HG03064 (cell line): ENCODE measurements around the gene TRNP1.
"Not testable (repeated sequence)": the region's sequence is repeated elsewhere in the genome, so short reads cannot be mapped to it uniquely, and the experiment has no call there.

Experiments used
- ATAC-seq: cut with Tn5 transposase; IDR thresholded peaks from one replicate; pipeline ENCODE4 v1.9.1; 2021; ENCODE audit warnings: low read depth; ENCODE audit not compliant: unreplicated experiment

Gene TRNP1

DNA sequence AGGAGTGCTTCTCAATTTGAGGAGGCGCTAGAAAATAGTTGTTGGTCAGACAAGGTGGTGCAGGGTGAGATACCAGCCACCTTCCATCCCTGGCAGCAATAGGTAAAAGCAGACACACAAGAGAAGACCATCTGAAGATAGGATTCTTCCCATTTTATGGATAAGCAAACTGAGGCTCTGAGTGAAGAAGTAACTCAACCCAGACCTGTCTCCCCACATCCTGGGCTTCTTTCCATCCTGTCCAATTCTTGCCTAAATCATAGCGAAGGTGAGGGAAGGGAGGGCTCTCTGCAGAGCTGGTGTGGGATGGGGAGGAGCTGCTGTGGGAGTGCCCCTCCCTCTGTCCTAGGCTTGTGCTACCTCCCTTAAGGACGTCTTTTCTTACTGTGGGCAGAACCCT lies 21.9 kb upstream of the TRNP1 start:
- ATAC-seq: no peak

DNA sequence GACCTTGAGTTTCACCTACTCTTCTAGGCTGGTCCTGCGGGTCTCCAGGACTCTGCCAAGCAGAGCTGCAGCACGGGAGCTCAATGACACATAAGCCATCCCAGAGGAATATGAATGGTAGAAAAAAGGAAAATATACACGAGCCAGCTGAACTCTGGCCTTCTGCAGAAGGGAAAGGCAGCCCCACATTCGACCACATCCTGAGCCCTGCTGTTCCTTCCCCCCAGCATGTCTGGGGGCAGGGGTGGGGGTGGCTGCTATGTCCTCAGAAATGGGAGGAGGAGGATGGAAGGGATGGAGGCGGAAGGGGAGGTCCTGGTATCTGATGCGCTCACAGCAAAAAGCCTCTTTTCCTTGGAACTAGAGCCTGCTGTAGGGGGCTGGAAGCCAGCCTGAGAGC lies 21.1 kb upstream of the TRNP1 start:
- ATAC-seq: no peak

GRCh38 chr1:26972821-26973220 lies 20.7 kb upstream of the TRNP1 start:
- no peak for ATAC-seq

DNA sequence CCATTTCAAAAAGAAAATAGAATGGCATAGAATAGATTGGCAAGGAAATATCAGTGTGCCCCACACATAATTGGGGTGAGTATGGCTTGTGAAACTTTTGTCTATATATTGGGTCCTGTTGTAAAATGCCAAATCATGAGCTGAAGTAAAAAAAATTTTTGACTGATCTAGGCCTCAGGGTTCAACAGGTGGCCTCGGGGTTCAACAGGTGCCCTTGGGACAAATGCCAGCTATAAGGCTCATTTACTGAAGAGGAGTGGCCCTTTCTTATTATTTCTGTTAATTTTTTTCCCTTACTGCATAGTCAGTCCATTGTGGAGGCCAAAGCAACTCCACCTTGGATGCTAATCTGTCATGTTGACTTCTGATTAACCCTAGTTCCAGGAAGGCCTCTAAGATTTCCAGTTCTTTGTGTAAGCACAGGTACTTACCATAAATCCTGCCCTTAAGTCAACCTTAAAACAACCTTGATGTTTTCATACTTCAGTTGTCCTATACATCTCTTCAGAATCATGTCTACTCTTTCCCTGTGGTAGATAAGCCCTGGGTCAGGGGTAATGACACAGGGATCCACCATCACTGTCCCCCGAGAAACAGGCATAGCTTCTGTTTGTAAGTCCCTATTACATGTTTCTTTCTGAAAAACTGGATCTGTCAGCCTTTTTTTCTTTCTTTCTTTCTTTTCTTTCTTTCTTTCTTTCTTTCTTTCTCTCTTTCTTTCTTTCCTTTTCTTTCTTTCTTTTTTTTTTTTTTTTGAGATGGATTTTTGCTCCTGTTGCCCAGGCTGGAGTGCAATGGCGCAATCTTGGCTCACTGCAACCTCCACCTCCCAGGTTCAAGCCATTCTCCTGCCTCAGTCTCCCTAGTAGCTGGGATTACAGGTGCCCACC lies 16.6 kb upstream of the TRNP1 start:
- ATAC-seq: no peak

DNA sequence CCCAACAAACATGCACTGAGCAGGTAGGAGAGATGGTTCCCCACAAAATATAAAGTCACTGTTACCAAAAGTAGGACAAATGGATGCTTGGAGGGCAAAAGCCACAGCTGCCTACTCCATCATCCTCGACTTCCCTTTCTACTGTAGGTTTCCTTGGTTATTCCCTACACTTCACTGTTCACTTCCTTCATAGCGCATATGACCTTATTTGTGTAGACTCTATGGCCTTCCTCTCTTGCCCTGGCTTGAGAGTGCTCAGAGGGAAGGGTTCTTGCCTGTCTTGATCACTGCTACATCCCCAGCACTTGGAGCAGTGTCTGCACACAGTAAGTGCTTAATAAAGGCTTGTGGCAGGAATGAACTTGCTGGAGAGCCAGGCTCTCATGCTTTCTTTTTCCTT lies 14.6 kb upstream of the TRNP1 start:
- ATAC-seq: no peak

DNA sequence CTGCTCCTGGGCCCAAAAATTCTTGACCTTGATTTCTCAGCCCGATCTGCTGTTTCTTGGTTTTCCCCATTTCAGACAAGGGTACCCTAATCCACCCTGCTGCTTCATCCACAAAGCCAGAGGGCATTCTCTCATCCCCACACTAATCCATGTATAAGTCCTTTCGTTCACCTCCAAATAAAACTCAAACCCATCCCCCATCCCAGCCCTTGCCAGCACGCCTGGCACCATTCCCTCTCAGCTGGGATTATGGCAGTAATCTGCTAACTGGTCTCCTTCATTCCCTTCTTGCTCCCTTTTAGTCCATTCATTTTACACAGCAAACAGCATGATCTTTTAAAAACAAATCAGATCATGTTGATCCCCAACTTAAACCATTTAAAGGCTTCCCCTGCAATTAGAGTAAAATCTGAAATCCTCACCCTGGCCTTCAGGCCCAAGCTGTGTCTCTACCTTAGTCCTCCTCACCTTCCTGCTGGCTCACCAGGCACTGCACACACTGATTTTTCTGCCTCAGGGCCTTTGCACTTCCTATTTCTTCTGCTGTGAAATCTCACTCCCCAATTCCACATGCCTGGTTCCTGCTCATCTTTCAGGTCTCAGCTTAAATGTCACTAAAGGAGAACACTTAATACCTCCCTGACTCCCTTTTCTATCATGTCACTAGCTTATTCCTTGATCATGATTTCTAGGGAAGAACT lies 12.2 kb upstream of the TRNP1 start:
- ATAC-seq: no peak

GRCh38 chr1:26983863-26984262 lies 9.6 kb upstream of the TRNP1 start:
- no peak for ATAC-seq

GRCh38 chr1:26984291-26984690 lies 9.2 kb upstream of the TRNP1 start:
- no peak for ATAC-seq

DNA sequence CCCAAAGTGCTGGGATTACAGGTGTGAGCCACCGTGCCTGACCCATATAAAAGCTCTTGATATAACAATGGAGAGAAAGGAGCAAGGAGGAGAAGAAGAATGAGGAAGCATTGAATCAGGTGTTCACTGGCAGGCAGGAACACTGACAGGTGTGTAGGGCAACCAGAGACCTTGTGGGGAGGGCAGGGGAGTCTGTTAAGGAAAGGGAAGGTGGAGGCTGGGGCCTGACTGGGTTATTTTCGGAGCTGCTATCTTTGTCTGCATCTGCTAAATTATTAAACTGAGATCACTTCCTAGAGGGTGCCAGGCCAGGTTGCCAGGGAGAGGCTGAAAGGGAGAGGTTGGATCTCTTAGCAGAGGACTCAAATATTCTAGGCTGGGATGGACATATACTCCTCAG lies 6.8 kb upstream of the TRNP1 start:
- no peak for ATAC-seq

- not testable (repeated sequence) for ATAC-seq
These were observed 3.9 kb upstream of the TRNP1 start for GRCh38 chr1:26989403-26990109.

DNA sequence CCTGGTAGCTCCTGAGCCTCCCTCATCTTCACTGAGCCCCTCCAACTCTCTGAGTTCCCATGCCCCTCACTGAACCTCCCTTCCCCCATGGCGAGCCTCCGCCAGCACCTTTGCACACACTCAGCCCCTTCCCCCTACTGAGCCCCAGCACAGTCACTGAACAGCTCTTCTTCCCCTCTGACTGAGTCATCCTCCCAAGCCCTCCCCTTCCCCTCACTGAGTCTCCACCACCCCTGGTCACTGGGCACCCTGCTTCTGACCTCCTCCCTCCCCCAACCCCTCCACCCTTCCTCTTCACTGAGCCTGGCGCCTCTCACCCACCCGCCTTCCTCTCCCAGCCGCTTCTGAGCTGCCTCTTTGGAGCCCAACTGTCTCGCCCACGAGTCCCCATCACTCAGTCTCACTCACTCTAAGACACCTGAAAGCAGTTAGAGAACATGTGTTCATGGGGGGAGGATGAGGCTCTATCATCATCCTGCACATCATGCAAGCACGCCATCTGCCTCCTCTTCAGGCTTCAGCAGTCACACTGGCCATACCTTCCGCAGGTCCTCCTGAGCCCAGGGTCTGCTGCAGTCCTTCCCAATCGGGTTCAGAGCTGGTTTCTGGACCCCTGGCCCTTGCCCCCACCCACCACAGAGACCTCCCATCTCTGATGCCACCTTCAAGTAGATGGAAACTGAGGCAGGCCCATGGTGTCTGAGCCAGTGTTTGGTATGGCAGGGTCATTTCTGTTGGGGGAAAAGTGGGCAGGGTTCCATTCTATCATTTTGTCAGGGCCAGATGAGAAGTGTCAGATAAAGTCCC lies 2.0 kb upstream of the TRNP1 start:
- ATAC-seq: no peak

- ATAC-seq: no peak
These were observed 711 bp downstream of the TRNP1 start for GRCh38 chr1:26994020-26994786.

GRCh38 chr1:26994787-26995517 lies 1.5 kb downstream of the TRNP1 start:
- no peak for ATAC-seq

DNA sequence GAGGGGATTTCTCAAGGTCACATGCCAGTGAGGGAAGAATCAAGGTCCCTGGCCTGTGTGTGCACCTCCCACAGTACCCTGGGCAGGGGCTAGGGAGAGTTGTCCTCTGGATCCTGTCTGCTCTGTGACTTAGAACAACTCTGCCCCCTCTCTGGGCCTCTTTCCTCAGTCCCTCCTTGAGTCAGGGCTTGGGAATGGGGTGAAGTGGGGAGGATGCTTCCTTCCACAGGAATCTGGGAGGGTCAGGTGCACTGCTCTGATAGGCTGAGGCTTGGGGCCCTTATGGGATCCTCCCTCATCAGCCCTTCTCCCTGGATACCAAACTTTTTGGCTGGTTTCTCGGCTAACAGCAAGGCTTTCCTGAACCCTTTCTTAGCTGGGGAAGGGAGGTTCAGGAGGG lies 2.5 kb downstream of the TRNP1 start:
- ATAC-seq: no peak

GRCh38 chr1:26996665-26997064 lies 3.2 kb downstream of the TRNP1 start:
- ATAC-seq: no peak

DNA sequence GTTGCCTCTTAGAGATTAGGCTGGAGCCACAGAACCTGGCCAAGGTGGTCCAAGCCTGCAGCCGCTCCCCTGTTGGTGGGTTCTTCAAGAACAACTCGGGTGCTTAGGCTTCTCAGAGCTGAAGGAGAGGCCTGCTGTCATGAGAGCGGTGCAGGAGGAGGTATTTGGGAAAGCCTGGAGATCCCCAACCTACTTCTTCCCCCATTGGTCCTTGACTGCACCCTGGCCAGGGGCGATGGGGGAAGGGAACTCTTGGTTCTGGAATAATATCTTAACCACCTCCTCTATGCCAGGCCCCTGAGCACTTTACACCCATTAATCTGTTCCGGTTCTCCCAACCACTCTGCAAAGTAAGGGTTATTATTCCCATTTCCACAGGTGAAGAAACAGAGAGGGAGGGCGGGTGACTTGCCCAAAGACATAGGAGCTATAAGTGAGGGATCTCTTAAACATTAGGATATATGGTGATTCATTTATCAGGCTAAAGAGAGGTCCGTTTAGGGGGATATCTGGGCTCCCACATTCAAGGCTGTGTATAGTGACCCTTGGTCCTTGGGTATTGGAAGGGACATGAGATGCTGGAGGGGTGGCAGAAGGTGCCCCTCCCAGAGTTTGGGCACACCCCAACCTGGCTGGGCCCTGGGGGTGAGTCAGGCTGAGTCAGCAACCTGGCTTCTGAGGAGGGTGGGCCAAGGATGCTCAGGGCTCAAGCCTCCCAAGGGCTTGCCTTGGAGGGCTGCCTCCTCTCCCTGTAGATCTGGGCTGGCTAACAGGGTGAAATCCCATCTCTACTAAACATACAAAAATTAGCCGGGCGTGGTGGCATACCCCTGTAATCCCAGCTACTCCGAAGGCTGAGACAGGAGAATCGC lies 5.2 kb downstream of the TRNP1 start:
- ATAC-seq: no peak

DNA sequence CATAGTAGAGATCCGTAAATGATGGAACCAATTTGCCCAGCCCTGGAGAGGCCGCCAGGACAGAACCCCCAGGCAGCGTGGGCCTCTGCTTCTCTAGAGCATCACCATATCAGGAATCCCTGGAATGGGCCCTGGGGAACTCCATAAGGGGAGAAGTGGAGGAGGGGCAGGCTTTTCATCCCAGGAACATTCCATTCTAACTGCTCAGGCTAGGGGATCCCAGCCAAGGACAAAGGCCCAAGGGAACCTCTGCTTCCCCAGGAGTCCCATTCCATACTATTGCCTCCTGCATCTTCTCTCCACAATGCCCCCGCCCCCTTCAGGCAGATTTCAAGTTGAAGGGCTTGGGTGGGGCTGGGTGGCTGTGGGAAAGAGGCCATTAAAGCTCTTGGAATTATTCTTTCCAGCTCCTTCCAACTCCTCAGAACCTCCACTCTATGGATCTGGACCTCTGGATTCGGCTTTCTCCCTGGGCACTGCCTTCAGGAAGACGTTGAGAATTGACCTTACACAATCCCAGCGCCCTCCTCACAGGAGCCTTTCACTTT lies 6.0 kb downstream of the TRNP1 start:
- no peak for ATAC-seq
